Measurements from ENCODE around the gene NID2.

- TF ChIP-seq POLR2AphosphoS5 (IDR thresholded peaks at IDR 0.05; ENCODE audit: low read depth, low read length), result no peak
- no peak for TF ChIP-seq REST (IDR thresholded peaks at IDR 0.05; ENCODE audit: insufficient read depth in 1 of 2, low read depth in 2 of 2, low read length in 2 of 2)
- no peak for TF ChIP-seq SIN3A (IDR thresholded peaks at IDR 0.05; ENCODE audit: borderline replicate concordance, insufficient read depth, low read length)
- TF ChIP-seq TAF1 (IDR thresholded peaks at IDR 0.05; ENCODE audit: borderline replicate concordance, insufficient read depth, low read length), result no peak
Measured at GRCh38 chr14:52077256-52077979, 8.6 kb upstream of the NID2 start.

Measured in PFSK-1 (cell line).